ENCODE measurements around the gene SLC19A1. TPM values are rescaled to one million over a fixed set of nuclear protein-coding genes. Genes with fewer than 3 reads are reported as not detected.

The SLC19A1 gene
- total RNA-seq, 1 donor = 7.4 TPM

GRCh38 chr21:45557616-45558043 is 15.4 kb upstream of the SLC19A1 start:
- no peak for TF ChIP-seq CTCF (IDR thresholded peaks at IDR 0.05; ENCODE audit: insufficient read depth, low read length)
- no peak for DNase-seq (ENCODE audit: low read depth)
- H3K4me3 ChIP-seq (ENCODE audit: low read depth, low read length) = no peak overlapping the region

DNA sequence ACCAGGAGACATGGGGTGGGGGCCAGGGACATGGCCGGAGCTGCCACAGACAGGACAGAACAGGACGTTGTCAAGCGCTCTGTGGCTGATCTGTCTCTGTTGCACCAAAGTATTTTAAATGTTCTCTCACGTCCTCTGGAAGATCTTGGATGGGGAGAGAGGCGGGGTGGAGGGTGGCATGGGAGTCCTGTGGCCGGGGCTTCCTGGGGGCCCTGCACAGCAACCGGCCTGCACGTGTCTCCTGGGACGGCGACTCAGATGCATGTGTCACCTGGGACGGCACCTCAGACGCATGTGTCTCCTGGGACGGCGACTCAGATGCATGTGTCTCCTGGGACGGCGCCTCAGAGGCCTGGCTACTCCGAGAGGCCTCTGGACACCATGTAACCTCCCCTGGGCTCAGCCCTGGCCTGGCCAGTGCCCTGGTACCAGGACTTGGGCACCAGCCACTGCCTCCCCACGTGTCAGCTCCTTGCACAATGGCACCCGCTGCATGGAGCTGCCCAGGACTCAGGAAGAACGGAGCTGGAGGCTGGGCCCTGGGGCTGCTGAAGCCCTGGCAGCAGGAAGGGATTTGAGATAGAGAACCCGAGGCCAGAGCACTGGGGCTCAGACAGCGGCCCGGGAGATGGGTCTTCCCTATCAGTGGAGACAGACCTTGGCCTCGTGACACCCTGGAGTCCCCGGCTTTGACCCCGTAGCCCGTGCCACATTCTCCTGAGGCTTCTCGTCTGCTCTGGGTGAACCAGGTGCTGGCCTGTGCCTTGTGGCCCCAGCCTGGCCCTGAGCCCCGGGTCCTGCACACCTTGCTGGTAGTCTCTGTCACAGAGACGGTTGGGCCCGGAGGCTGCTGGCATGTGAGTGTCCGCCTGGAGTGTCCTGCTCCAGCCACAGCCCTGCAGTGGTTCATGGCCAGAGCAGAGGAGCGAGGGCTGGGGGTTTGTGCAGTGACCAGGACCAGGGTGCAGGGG is 14.7 kb upstream of the SLC19A1 start:
- TF ChIP-seq CTCF (IDR thresholded peaks at IDR 0.05; ENCODE audit: insufficient read depth, low read length) = no peak
- peak; percentile 18 for DNase-seq (ENCODE audit: low read depth)
- no peak overlapping the region for H3K4me3 ChIP-seq (ENCODE audit: low read depth, low read length)

DNA sequence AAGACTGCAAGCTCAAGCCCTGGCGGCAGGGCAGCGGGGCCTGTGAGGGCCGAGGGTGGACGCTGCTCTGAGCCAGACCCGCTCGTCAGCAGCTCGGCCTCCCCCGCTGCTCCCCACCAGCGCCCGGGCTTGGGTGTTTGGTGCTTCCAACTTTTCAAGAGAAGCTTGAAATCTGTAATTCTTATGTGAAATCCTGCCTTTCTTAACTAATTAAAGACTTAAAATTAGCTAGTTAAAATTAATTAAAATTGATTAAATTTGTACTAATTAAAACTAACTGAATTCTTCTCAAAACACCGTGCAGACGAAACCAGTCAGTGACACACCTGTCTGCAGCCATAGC is 14.0 kb upstream of the SLC19A1 start:
- no peak for TF ChIP-seq CTCF (IDR thresholded peaks at IDR 0.05; ENCODE audit: insufficient read depth, low read length)
- no peak overlapping the region for H3K4me3 ChIP-seq (ENCODE audit: low read depth, low read length)

DNA sequence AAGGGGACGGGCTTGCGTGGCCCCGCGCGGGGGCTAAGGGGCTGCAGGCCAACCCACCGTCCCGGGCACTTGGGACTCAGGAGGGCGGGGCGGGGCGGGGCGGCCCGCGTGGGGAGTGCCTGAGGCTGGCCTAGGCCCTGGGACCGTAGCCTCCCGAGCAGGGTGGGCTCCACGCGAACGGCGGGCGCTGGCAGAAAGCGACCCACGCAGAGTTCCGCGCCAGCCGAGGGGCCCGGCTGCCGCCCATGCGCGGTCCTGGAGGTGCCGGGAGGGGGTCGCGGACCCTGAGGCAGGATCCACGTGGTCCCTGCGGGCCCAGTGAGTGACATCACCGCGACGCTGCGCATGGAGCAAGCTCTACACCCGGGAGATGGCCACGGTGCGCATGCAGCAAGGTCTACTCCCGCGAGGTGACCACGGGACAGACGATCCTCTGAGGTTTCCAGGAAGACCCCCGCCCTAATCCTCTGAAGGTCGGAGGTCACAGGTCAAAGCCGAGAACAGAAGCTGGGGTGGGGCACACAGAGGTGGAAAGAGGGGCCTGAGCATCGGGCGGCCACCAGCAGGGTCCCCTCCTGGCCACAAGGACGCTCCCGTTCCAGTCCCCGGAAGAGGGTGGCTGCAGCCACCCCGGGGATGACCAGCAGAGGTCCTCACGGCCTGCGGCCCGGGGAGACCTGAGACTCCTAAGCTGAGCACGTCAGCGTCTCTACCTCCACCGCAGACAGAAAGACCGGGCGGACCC is 13.5 kb upstream of the SLC19A1 start:
- TF ChIP-seq CTCF (IDR thresholded peaks at IDR 0.05; ENCODE audit: insufficient read depth, low read length) = peak; percentile 7
- H3K4me3 ChIP-seq (ENCODE audit: low read depth, low read length) = no peak overlapping the region
- DNase-seq (ENCODE audit: low read depth) = peak; percentile 13

More for the DNA sequence above, 14.0 kb upstream of the SLC19A1 start:
- no peak for DNase-seq (ENCODE audit: low read depth)

DNA sequence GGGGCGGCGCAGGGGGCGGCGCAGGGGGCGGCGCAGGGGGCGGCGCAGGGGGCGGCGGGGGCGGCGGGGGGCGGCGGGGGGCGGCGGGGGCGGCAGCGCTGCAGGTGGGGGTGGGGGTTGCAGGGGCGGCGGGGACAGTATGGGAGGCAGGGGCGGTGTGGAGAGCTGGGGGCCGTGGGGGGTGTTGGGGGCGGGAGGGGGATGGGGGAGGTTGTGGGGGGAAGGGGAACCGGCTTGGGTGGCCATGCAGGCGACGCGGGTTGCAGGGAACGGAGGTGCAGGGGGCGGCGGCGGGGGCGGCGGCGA is 13.0 kb upstream of the SLC19A1 start:
- TF ChIP-seq CTCF (IDR thresholded peaks at IDR 0.05; ENCODE audit: insufficient read depth, low read length) = no peak
- no peak for DNase-seq (ENCODE audit: low read depth)

DNA sequence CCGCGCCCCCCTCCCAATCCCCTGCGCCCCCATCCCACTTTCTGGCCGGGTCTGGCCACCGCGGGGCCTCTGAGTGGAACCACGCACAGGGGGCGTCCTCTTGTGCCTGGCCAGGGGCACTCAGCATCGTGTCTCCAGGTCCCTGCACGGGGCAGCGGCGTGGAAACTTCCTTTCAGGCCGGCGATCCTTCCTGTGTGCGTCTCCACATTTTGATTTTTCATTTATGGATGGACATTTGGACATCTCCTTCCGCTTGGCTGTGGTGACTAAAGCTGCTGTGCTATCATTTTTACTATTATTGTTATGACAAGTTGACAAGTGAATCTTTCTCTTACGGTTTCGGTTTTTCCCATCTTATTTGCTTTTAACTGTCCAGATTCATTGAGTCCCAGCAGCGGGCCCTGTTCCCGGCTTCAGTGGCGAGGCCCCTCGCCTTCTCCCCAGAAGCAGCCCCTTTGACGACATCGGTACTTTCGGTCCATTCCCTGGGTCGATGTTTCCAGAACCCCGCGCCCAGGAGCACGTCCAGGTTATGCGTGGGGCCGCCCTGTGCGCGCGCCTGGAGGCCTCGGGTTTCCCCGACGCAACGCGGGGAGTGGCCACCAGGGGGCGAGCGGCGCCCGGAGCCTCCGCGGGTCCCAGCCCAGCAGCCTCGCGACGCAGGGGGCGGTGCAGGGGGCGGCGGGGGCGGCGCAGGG is 12.4 kb upstream of the SLC19A1 start:
- DNase-seq (ENCODE audit: low read depth) = peak; percentile 63
- peak overlapping the region; percentile 66 for H3K4me3 ChIP-seq (ENCODE audit: low read depth, low read length)
- peak; percentile 67 for TF ChIP-seq CTCF (IDR thresholded peaks at IDR 0.05; ENCODE audit: insufficient read depth, low read length)

More for the DNA sequence above, 13.0 kb upstream of the SLC19A1 start:
- H3K4me3 ChIP-seq (ENCODE audit: low read depth, low read length) = no peak overlapping the region
